Activated naive CD4-positive, alpha-beta T cell treated with anti-CD3 and anti-CD28 coated beads, Interleukin-2, amount 50 U/mL, for 72 hours (primary cell): ENCODE data around the gene MESD. TPM values are rescaled to one million over a fixed set of nuclear protein-coding genes. Genes with fewer than 3 reads are reported as not detected.

ENCODE experiments used
- ATAC-seq, 2 donors: fragments of 150-1000 bp; cut with Tn5 transposase; 2 replicates each; pipeline ENCODE4 v1.10.0; 2021; ENCODE audit warnings: mild to moderate bottlenecking in 2 of 2, moderate library complexity in 2 of 2
- DNase-seq, 2 donors: peaks; one replicate each; pipeline ENCODE4 v3.0.0; 2021 to 2022; ENCODE audit warnings: low spot score in 2 of 2
- H3K27ac Mint-ChIP-seq, 2 donors: one replicate each; pipeline ENCODE4 v1.8.0; 2022; ENCODE audit warnings: mild to moderate bottlenecking in 2 of 2, mixed read lengths in 2 of 2
- H3K36me3 Mint-ChIP-seq, 2 donors: one replicate each; pipeline ENCODE4 v1.8.0; 2022; ENCODE audit warnings: mixed read lengths in 2 of 2
- H3K9me3 Mint-ChIP-seq, 2 donors: one replicate each; pipeline ENCODE4 v1.8.0; 2022; ENCODE audit warnings: mixed read lengths in 2 of 2
- total RNA-seq, 2 donors: library from RNA; stranded (reverse); gene quantifications; one replicate each; pipeline ENCODE4 v1.2.3, GENCODE V29; 2022

The MESD gene
- total RNA-seq, 2 donors from 2014 or later, result 15.8 to 21.8 TPM

DNA sequence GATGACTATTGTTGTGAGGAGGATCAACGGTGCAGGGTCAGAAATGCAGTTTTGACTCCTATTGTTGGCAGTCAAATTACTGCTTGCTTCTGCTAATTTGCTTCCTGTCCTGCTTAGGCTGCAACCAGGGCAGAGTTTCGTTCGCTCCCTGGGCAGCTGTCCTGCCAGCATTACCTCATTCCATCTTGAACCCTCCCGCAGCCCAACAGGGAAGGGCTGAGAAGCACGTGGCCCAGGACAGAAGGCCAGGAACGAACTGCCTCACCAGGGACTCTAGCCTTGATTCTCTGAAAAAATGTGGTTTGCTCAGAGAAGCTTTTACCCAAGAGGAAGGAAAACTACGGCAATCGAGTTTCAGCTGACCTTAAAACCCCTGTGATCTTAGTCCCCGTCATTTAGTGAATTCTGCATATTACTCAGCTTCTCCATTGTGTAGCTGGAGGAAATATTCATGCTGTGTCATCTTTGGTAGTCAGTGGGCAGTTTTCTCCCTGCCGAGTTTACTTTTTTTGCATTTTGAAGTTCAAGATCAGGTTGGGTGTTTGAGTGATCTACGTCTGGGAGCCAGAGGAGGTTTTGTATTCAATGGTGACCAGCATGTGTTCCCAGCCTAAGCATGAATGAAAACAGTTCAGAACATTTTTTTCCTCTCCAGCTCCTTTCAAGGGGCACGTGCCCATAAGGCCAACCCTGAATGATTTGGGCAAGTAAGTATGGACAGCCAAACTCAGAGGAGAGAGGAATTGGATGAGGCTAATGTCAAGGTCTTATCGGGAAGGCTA is 34.1 kb upstream of the MESD start:
- ATAC-seq, result peak; percentile 91 to 97
- no peaks in the 10 kb centered on the region for H3K9me3 Mint-ChIP-seq

DNA sequence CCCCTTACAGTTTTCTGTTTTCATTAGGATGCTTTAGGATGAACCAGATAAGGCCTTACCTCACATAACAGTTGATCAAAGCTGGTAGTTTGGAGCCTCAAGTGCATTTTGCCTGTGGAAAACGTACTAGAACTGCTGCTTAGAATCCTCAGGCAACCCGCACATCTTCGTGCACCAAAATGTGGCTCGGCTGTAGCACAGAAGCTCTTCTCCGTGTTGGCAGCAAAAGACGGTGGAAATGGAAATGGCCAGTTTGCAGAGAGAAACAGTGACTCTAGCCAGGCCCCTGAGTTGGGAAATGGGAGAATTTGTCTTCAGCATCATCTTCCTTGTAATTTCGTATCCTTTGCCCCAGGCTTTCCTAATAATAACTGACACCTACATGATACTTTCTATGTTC is 31.7 kb upstream of the MESD start:
- Mint-ChIP-seq H3K36me3 (peaks cover 0 to 6% of the 10 kb centered on the region in 2 donors), H3K9me3 (no peaks in the 10 kb centered on the region), H3K27ac (no peak overlapping the region)
- no peak for ATAC-seq
- no peak for DNase-seq

More for the DNA sequence above, 34.1 kb upstream of the MESD start:
- Mint-ChIP-seq H3K36me3 (peaks cover 0 to 6% of the 10 kb centered on the region in 2 donors), H3K27ac (peak overlapping the region; percentile 79 to 81)
- peak; percentile 21 to 59 for DNase-seq

DNA sequence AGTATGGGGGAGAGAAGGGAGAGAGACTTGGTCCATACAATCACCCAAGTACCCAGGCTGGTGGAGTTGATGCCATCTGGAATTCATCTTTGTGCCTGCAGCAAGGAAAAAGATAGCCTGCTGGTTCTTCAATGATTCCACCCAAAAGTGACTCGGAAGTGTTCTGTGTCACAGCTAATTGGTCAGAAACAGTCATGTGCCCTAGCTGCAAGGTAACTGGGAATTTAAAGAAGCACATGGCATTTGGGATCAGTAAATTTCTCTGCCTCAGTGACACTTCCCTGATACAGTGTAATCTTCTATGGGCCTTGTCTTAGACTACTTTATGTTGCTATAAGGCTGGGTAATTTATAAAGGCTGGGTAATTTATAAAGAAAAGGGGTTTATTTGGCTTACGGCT is 28.6 kb upstream of the MESD start:
- DNase-seq (no peak), ATAC-seq (no peak)
- no peaks in the 10 kb centered on the region for H3K9me3 Mint-ChIP-seq
- H3K27ac Mint-ChIP-seq, result no peak overlapping the region
- H3K36me3 Mint-ChIP-seq, result no peaks in the 10 kb centered on the region

DNA sequence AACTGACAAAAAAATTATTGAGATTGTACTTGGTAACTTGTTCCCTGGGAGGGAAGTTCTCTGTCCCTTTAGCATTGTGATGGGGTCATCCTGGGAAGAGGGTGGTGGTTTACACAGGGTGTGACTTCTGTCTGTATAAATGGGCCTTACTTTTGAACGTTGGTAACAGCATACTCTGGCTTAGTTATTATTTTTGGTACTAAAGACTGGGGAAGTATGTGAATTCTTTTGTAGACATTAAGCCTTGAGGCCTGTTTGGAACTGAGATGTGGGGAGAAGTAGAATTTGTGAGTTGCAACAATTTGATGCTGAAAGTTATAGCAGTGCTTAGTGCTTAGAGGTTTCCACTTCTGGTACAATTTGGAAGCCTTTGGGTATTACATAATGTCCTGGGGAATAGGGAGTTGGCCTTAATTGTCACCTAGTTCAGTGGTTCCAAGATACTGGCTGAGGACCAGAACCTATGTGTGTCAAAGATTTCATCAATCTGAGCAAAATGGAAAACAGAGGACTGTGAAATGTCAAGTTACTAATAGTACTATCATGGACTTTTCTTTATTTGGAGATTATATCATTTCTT is 27.0 kb upstream of the MESD start:
- no peak for DNase-seq
- H3K9me3 Mint-ChIP-seq, result no peaks in the 10 kb centered on the region
- H3K36me3 Mint-ChIP-seq, result no peaks in the 10 kb centered on the region
- no peak for ATAC-seq
- no peak overlapping the region for H3K27ac Mint-ChIP-seq

DNA sequence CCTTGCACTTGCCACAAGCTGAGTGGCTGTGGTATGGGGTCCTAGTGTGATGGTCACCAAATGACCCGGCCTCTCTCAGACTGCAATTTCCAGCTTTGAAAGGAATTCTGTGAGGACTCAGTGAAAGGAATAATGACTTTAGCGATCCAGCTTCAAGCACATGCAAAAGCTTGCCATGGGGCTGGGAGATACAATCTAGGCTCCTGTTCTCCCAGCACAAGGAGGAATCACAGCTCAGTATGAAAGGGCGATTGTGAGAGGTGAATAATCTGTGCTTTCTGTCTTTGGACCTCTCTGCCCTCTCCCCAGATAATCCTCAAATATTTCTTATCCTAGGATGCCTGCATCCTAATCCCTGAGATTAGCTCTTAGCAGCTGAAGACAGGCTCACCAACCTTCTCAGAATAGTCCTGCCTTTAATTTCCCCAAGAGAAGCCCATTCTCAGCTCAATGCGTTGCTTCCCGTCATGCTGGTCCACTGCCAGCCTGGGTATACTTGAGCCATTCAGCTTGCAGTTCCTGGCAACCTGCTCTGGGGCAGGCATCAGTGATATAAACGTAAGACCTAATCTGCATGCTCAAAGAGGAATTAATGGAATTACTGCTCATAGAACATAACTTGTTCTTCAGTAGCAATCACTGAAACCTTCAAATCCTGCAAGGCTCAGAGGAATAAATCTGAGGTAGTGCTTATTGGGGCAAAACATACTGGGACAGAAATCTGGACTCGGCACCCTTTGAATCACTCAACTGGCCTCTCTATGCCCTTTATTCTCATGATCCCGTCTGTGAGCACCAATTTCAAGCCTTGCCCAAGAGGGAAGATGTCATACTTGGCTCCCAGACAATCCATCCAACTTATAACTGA is 26.2 kb upstream of the MESD start:
- no peak for ATAC-seq
- Mint-ChIP-seq H3K27ac (no peak overlapping the region), H3K36me3 (no peaks in the 10 kb centered on the region), H3K9me3 (no peaks in the 10 kb centered on the region)
- no peak for DNase-seq

DNA sequence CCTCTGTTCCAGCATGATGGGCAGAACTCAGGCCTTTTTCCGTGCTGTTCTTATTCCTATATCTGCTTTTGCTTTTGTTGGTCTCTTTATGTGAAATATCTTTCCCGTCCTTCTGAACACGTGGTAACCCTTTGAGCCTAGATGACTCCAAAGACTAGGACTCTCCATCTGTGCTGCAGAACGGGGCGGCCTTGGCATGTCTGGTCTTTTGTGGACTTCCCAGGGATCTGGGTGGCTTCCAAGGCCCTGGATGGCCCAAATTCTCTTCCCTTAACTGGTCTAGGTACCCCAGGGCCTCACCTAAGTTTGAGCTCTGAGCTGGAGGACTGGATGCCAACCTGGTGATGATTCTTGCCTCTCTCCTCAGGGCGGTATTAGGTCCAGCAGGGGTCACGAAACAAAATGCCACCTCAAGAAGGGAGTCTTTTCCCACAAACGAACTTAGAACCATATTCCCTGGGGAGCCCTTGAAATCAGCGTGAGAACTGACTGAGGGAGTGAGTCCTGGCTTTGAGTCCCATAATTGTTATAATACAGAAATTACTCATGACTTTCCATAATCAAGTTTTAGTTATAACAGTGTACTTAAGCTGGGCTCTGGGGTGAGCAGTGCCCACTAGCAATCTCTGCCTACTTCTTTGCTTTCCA is 25.0 kb upstream of the MESD start:
- Mint-ChIP-seq H3K27ac (no peak overlapping the region), H3K36me3 (no peaks in the 10 kb centered on the region), H3K9me3 (no peaks in the 10 kb centered on the region)

DNA sequence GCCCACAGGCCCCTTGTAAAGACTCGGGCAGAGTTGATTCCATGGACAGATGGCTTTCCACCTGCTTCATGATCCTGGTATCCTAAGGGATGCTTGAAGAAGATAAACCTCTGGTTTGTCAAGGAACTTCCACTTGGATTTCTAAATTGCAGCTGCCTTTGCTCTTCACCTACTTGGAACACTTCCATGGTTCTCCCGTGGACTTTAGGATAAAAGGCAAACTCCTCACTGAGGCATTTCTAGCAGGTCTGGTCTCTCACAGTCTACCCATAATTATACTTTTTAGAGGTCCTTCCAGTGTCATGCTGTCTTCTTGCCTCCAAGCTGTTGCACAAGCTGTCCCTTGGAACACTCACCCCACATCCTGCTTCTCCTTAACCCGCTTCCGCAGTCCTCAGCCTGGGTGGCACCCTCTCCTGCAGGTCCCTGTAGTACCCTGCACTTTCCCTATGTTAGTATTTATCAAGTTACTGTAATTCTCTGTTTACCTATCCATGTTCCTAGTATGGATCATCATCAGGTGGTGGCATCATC is 23.8 kb upstream of the MESD start:
- H3K9me3 Mint-ChIP-seq, result no peaks in the 10 kb centered on the region
- H3K27ac Mint-ChIP-seq, result no peak overlapping the region
- no peak for ATAC-seq
- no peak for DNase-seq
- no peaks in the 10 kb centered on the region for H3K36me3 Mint-ChIP-seq

More for the DNA sequence above, 25.0 kb upstream of the MESD start:
- DNase-seq (no peak), ATAC-seq (no peak)

DNA sequence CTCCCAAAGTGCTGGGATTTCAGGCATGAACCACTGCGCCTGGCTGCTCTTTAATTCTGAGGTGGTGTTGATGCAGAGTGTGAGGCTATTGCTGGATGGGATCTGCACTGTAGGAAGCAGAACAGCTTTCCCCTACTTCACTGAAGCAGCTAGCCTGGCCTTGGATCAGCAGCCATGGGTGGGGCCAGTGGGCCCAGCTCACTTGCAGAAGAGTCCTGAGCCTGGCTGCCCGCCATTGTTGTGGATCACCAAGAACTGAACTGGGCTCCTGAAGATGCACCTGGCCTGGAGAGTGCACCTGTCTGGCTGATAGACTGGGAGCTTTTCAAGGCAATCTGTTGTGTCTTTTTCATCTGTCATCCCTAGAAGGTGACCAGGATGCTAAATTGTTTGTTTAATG is 23.0 kb upstream of the MESD start:
- H3K27ac Mint-ChIP-seq, result no peak overlapping the region
- no peaks in the 10 kb centered on the region for H3K9me3 Mint-ChIP-seq
- no peaks in the 10 kb centered on the region for H3K36me3 Mint-ChIP-seq
- no peak for ATAC-seq
- no peak for DNase-seq

DNA sequence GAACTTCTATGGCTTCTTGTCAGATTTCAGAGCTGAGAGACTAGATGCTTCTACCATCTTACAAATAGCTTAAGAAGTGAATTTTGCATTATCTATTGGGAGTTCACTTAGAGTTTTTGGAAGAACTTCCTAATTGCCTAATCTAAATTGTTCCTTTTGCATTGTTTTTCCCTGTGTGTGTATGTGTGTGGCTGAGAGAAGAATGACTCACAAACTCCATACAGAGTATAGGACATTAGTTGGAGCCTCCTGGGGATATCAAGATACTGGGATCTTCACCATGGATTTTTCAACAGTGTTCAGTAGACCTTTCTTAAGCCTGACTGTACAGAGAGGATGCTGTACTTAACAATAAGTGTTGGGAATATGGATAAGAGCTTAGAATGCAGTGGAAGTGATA is 22.0 kb upstream of the MESD start:
- no peaks in the 10 kb centered on the region for H3K9me3 Mint-ChIP-seq
- no peak overlapping the region for H3K27ac Mint-ChIP-seq
- ATAC-seq, result no peak

DNA sequence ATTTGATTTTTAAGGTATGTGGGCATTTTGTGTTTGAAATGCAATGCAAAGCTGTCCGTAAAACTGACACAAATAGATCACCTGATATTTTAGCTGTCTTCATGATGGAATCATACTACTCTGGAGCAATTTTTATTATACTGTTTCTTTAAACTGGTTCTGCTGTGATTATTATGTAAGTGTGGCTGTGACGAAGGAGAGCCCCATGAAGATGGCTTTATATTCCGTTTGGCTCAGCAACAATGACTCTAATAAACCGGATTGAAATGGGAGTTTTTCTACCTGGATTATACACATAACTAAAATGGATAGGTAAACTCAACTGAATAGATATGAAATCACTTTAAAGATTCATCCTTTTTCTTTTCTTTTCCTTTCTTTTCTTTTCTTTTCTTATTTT is 20.5 kb upstream of the MESD start:
- DNase-seq, result no peak
- Mint-ChIP-seq H3K36me3 (no peaks in the 10 kb centered on the region), H3K9me3 (no peaks in the 10 kb centered on the region), H3K27ac (no peak overlapping the region)
- no peak for ATAC-seq

More for the DNA sequence above, 22.0 kb upstream of the MESD start:
- DNase-seq, result no peak
- no peaks in the 10 kb centered on the region for H3K36me3 Mint-ChIP-seq

DNA sequence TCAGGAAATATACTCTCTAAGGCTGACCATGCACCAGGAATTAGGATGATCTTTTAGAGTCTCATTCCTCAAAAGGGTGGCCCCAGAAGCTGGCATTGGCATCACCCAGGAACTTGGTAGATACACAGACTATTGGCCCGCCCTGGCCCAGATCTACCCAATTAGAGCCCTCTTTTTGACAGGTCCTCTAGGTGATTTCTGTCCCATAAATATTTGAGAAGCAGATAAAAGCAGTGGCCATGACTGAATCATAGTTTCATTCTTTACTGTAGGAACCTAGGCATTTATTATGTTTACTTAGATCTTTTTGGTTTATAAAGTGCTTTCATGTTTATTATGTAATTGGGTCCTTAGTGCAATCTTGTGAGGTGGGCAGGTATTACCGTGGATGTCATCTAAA is 18.7 kb upstream of the MESD start:
- Mint-ChIP-seq H3K36me3 (peaks cover 0 to 4% of the 10 kb centered on the region in 2 donors), H3K9me3 (no peaks in the 10 kb centered on the region), H3K27ac (no peak overlapping the region)
- DNase-seq (no peak), ATAC-seq (no peak)

DNA sequence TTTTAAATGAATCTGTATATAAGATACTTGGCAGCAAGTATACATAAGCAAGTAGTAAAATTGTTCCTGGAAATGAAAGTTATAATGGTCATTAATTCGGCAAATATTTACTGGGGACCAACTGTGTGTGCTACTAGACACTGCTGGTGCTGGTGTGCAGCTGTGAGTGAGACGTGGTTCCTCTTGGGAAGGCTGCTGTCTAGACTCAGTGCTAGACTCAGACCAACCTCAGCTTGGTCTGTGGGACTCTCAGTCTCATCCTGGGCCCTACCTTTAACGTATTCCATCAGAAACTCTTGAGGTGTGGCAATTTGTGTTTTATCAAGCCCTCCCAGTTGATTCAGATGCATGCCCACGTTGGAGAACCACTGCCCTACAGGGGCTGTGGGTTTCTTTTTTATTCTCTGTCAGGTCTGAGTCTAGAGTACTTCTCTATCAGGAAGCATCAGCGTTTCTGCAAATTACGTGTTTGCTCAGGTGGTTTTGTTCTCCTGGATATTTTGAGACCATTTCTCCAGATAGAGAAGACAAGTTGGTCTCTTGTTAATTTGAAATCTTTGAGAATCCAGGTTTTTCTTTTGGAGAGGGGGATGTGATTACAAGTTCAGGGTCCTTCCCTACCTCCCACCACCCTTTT is 17.9 kb upstream of the MESD start:
- Mint-ChIP-seq H3K27ac (no peak overlapping the region), H3K36me3 (peaks cover 0 to 4% of the 10 kb centered on the region in 2 donors), H3K9me3 (no peaks in the 10 kb centered on the region)
- no peak for ATAC-seq
- no peak for DNase-seq

DNA sequence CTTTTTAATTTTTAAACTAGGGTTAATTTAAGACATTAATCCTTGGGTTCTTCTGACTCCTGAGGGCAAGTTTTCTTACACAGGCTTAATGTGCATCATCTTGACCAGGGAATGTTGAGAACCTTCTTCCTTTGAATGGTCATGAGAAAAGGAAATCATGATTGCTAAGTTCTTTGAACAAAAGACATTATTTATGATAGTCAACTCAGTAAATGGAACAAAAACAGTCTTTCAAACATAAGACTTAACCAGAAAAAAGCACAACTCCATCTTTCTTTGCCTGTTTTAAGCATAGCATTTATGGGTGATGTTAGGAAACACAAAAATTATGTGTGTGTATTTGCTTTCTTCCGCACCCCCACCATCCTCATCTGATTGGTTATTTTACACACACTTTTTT is 16.5 kb upstream of the MESD start:
- Mint-ChIP-seq H3K27ac (no peak overlapping the region), H3K9me3 (no peaks in the 10 kb centered on the region), H3K36me3 (peaks cover 0 to 4% of the 10 kb centered on the region in 2 donors)
- no peak for ATAC-seq
- no peak for DNase-seq

DNA sequence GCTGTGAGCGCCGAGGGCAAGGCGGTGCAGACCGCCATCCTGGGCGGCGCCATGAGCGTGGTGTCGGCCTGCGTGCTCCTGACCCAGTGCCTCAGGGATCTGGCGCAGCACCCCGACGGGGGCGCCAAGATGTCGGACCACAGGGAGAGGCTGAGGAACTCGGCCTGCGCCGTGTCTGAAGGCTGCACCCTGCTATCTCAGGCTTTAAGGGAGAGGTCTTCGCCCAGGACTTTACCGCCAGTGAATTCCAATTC is 13.4 kb upstream of the MESD start:
- ATAC-seq (no peak), DNase-seq (no peak)
- H3K27ac Mint-ChIP-seq, result no peak overlapping the region
- H3K9me3 Mint-ChIP-seq, result no peaks in the 10 kb centered on the region
- peaks cover 4 to 6% of the 10 kb centered on the region in 2 donors for H3K36me3 Mint-ChIP-seq

DNA sequence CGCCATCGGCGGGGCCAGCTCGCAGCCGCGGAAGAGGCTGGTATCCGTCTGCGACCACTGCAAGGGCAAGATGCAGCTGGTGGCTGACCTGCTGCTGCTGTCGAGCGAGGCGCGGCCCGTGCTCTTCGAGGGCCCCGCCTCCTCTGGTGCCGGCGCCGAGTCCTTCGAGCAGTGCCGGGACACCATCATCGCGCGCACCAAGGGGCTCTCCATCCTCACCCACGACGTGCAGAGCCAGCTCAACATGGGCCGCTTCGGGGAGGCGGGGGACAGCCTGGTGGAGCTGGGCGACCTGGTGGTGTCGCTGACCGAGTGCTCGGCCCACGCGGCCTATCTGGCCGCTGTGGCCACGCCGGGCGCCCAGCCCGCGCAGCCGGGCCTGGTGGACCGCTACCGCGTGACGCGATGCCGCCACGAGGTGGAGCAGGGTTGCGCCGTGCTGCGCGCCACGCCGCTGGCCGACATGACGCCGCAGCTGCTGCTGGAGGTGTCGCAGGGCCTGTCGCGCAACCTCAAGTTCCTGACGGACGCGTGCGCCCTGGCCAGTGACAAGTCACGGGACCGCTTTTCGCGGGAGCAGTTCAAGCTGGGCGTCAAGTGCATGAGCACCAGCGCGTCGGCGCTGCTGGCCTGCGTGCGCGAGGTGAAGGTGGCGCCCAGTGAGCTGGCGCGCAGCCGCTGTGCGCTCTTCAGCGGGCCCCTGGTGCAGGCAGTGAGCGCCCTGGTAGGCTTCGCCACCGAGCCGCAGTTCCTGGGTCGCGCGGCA is 12.9 kb upstream of the MESD start:
- peaks cover 4 to 6% of the 10 kb centered on the region in 2 donors for H3K36me3 Mint-ChIP-seq
- no peak overlapping the region for H3K27ac Mint-ChIP-seq

DNA sequence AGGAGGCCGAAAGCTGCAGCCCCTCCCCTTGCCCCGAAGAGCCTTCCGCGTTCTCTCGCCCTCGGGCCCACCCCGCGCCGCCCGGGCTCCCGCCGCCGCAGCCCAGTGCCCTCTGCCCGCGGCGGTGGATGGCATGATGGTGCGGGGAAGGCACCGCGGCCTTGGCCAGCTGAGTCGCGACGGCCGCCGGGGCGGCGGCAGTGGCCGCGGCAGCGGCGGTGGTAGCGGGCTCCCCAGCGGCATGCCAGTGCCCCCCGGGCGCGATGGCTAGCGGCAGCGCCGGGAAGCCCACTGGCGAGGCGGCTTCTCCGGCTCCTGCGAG is 12.4 kb upstream of the MESD start:
- Mint-ChIP-seq H3K9me3 (peaks cover 0 to 6% of the 10 kb centered on the region in 2 donors), H3K36me3 (peaks cover 4 to 6% of the 10 kb centered on the region in 2 donors), H3K27ac (no peak overlapping the region)
- ATAC-seq, result no peak
- no peak for DNase-seq

More for the DNA sequence above, 12.9 kb upstream of the MESD start:
- ATAC-seq, result no peak
- peaks cover 0 to 3% of the 10 kb centered on the region in 2 donors for H3K9me3 Mint-ChIP-seq
- DNase-seq, result no peak
